Activated CD8-positive, alpha-beta T cell treated with anti-CD3 and anti-CD28 coated beads, Interleukin-2, amount 10 ng/mL, durations not matched to agents 7 days and 5 days (primary cell): ENCODE data around the gene AP5B1. TPM values are rescaled to one million over a fixed set of nuclear protein-coding genes. Genes with fewer than 3 reads are reported as not detected.

Experiments used
- ATAC-seq: fragments of 150-1000 bp; cut with Tn5 transposase; one replicate; pipeline ENCODE4 v1.10.0; 2021; ENCODE audit warnings: moderate library complexity
- CTCF ChIA-PET: fragments of 350-600 bp; sonication (Branson Sonifier 250); formaldehyde crosslinking; loops from one replicate; lab custom pipeline; 2021; ENCODE audit warnings: antibody characterized with exemption; lab: Charles Lee
- POLR2A ChIA-PET: fragments of 350-600 bp; sonication (Branson Sonifier 250); formaldehyde crosslinking; loops from one replicate; lab custom pipeline; 2021; ENCODE audit warnings: antibody characterized with exemption; lab: Charles Lee
- DNase-seq: peaks from one replicate; pipeline ENCODE4 v3.0.0-alpha.2; 2020
- H3K27ac Mint-ChIP-seq: one replicate; pipeline ENCODE4 v1.8.0; 2021; ENCODE audit warnings: mild to moderate bottlenecking, mixed read lengths
- H3K27me3 Mint-ChIP-seq: one replicate; pipeline ENCODE4 v1.8.0; 2021; ENCODE audit warnings: low read depth, mixed read lengths
- H3K36me3 Mint-ChIP-seq: one replicate; pipeline ENCODE4 v1.8.0; 2021; ENCODE audit warnings: low read depth, mixed read lengths
- H3K4me1 Mint-ChIP-seq: one replicate; pipeline ENCODE4 v1.8.0; 2021; ENCODE audit warnings: low read depth, mixed read lengths
- H3K4me3 Mint-ChIP-seq: one replicate; pipeline ENCODE4 v1.8.0; 2021; ENCODE audit warnings: mild to moderate bottlenecking, mixed read lengths
- H3K9me3 Mint-ChIP-seq: one replicate; pipeline ENCODE4 v1.8.0; 2022; ENCODE audit warnings: mixed read lengths; ENCODE audit not compliant: insufficient read depth
- total RNA-seq, 2 experiments: library from RNA; stranded (reverse); gene quantifications; one replicate each; pipeline ENCODE4 v1.2.3, GENCODE V29; 2021

The AP5B1 gene
- total RNA-seq, 2 experiments from 2014 or later, result 21.9 to 22.5 TPM

DNA sequence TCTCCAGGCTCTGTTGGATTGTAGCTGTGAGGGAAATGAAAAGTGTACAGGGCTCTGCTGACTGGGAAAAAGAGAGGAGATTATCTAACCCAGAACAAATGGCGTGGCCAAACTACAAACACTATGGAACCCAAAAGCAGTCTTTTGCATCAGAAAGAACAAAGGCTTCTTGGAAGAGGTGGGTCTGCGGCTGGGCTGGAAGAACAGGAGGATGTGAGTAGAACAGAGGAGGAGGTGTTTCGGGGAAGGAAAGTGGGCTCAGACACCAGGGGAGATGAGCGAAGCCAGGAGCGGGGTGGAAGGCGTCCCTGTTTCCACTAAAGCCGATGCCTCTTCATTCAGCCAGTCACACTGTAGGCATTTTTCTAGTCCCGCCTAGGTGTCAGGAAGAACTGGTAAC, 18.1 kb upstream of the AP5B1 start:
- POLR2A ChIA-PET, result no interaction called here
- CTCF ChIA-PET, result interaction anchor here (1.3 to 6.2 kb wide), 2 partner anchors 8 to 19 kb away, joined by 3 to 34 read pairs; partner anchors contain the start of gene AP5B1
- peaks cover 13% of the 10 kb centered on the region for H3K4me1 Mint-ChIP-seq
- no peak overlapping the region for H3K4me3 Mint-ChIP-seq
- H3K36me3 Mint-ChIP-seq, result no peaks in the 10 kb centered on the region
- H3K27me3 Mint-ChIP-seq, result peaks cover 11% of the 10 kb centered on the region
- no peaks in the 10 kb centered on the region for H3K9me3 Mint-ChIP-seq
- DNase-seq (no peak), ATAC-seq (no peak)
- H3K27ac Mint-ChIP-seq, result no peak overlapping the region

DNA sequence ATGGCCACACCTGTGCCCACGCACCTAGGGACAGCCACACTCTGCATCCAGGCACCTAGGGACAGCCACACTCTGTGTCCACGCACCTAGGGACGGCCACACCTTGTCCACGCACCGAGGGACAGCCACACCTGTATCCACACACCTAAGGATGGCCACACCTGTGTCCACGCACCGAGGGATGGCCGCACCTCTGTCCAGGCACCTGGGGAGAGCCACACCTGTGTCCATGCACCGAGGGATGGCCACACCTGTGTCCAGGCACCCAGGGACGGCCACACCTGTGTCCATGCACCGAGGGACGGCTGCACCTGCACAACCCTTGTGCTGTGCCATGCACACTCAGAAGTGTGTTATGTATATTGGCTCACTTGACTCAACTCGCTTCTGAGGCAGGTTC, 16.9 kb upstream of the AP5B1 start:
- POLR2A ChIA-PET, result no interaction called here

DNA sequence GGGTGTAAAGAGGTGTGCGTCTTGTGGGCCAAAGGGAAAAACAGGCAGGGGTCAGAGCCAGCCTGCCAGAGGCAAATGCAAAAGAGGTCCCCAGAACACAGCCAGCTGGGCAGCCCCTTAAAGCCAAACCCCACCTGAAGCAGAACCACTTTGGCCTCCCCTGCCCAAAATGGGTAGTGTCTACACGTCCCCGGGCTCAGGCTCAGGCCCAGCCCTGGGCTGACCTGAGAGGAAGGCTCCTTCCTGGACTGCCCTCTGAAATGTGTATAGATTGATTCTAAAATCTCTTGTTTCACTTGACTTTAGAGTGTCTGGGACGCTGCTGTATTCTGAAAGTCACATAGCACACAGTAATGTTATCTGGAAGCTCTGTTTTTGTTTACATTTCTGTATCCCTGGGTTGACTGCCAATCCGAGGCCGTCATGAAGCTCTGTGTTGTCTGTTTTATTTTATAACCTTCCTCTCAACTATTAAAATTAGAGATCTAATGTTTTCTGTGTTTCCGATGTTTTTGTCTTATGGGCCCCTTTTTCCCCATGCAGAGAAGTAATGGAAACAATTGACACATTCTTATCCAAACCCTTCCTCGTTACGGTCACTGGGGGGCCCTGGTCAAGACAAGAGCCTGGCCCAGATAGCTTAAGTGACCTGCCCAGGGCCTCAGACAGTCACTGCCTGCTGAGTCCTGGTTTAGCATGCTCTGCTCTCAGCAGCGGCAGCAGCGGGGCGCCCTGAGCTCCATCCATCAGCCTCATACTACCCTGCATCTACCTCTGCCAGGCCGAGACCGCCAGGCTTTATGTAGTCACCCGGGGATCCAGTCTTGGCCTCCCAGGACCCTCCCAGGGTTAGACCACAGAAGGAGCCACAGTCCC, 16.2 kb upstream of the AP5B1 start:
- ATAC-seq (no peak), DNase-seq (no peak)
- Mint-ChIP-seq H3K27ac (no peak overlapping the region), H3K9me3 (no peaks in the 10 kb centered on the region), H3K4me1 (peaks cover 19% of the 10 kb centered on the region), H3K4me3 (no peak overlapping the region), H3K36me3 (no peaks in the 10 kb centered on the region), H3K27me3 (peaks cover 4% of the 10 kb centered on the region)
- CTCF ChIA-PET, result interaction anchor here (0.9 to 6.2 kb wide), 2 partner anchors 17 to 85 kb away, joined by 3 to 34 read pairs; partner anchors contain the start of genes AP5B1 and KAT5
- POLR2A ChIA-PET, result interaction anchor here (1.6 kb wide), 1 partner anchor 17 kb away, joined by 5 read pairs; no protein-coding TSS in a partner anchor

More for the DNA sequence above, 16.9 kb upstream of the AP5B1 start:
- H3K9me3 Mint-ChIP-seq, result no peaks in the 10 kb centered on the region
- CTCF ChIA-PET, result interaction anchor here (1.3 to 6.2 kb wide), 2 partner anchors 9 to 18 kb away, joined by 3 to 34 read pairs; partner anchors contain the start of gene AP5B1
- H3K4me3 Mint-ChIP-seq, result no peak overlapping the region
- peaks cover 4% of the 10 kb centered on the region for H3K27me3 Mint-ChIP-seq
- ATAC-seq, result no peak
- peaks cover 13% of the 10 kb centered on the region for H3K4me1 Mint-ChIP-seq
- H3K27ac Mint-ChIP-seq, result no peak overlapping the region
- H3K36me3 Mint-ChIP-seq, result no peaks in the 10 kb centered on the region
- DNase-seq, result no peak

DNA sequence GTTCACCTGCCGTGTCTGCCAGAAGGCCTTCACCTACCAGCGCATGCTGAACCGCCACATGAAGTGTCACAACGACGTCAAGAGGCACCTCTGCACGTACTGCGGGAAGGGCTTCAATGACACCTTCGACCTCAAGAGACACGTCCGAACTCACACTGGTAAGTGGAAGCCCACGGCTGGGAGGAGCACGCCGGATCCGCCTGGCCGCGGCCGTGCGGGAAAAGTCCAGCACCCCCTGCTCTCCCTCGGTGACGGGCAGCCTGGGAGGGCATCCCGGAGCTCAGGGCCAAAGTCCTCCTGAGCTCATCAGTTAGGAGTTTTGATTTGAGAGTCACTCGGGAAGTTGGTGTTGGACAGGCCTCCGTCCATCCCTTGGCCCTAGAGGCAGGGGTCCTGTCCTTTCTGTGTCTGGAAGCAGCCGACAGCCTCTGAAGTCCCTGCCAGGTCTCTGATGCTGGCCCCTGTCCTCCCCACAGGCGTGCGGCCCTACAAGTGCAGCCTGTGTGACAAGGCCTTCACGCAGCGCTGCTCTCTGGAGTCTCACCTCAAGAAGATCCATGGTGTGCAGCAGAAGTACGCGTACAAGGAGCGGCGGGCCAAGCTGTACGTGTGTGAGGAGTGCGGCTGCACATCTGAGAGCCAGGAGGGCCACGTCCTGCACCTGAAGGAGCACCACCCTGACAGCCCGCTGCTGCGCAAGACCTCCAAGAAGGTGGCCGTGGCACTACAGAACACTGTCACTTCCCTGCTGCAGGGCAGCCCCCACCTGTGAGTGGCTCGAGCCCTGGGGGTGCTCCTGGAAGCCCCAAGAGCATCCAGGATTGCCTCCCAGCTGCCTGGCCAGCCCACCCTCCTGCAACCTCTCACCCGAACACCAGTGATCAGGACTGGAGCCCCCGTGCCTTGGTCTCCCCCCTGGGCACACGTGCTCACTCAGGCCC, 14.1 kb upstream of the AP5B1 start:
- Mint-ChIP-seq H3K27me3 (peaks cover 7% of the 10 kb centered on the region), H3K27ac (no peak overlapping the region), H3K36me3 (no peaks in the 10 kb centered on the region), H3K4me1 (peaks cover 34% of the 10 kb centered on the region), H3K4me3 (no peak overlapping the region), H3K9me3 (no peaks in the 10 kb centered on the region)
- ATAC-seq (no peak), DNase-seq (no peak)
- CTCF ChIA-PET, result interaction anchor here (6.2 kb wide), 1 partner anchor 15 kb away, joined by 34 read pairs; the partner anchor contains the start of gene AP5B1
- POLR2A ChIA-PET, result interaction anchor here (0.6 kb wide), 1 partner anchor 10 kb away, joined by 3 read pairs; no protein-coding TSS in a partner anchor

DNA sequence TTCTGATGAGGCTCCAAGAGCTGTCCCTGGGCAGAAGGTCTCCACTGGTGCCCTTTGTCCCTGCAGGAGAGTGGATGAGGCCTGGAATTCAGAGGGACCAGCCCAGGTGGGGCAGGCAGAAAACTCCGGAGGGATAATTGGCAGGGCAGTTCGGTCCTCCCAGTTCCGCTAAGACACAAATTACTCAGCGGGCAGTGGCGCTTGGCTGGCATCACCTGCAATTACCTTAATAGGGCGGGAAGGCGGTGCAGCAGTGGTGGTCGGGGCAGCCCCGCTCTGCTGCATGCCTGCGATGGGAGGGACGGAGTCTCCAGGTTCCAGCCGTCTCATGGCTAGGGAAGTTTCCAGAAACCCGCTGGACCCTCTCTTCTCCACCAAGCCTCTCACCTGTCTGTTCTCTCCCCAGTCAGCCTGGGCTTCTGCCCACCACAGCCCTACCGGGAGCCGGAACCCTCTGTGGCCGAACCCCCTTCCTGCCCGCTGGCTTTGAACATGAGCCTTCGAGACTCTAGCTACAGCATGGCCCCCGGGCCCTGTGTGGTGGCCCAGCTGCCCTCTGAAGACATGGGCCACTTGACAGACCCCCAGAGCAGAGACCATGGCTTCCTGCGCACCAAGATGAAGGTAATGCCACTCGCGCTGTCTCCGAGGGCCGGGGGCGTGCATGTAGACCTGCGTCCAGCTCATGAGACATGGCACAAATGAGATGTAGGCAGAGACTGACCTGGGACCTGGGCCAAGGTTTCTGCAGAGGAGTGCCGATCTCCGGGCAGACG, 13.0 kb upstream of the AP5B1 start:
- CTCF ChIA-PET, result interaction anchor here (6.2 kb wide), 1 partner anchor 14 kb away, joined by 34 read pairs; the partner anchor contains the start of gene AP5B1
- H3K36me3 Mint-ChIP-seq, result no peaks in the 10 kb centered on the region
- peaks cover 34% of the 10 kb centered on the region for H3K4me1 Mint-ChIP-seq

DNA sequence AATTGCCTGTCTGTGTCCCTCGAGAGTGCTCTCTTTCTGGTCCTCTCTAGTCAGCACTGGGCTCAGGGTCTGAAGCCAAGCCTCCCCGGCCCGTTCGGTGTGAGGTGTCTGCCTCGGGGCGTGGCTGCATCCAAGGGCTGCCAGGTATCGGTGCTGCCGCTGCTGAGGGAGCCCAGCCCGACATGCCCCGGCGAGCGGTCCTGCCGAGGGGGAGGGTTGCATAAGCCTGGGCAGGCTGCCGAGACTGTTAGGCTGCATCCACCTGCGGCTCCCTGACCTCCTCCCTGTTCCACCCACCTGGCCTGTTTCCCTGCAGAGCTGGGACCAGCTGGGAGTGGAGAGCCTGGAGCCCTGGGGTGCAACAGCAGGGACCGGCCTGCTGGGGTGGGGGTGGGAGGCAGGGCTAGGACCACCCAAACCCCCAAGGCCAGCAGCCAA, 12.4 kb upstream of the AP5B1 start:
- Mint-ChIP-seq H3K4me3 (no peak overlapping the region), H3K36me3 (no peaks in the 10 kb centered on the region), H3K4me1 (peaks cover 36% of the 10 kb centered on the region), H3K9me3 (no peaks in the 10 kb centered on the region), H3K27me3 (peaks cover 22% of the 10 kb centered on the region), H3K27ac (peak overlapping the region; percentile 60)
- no peak for ATAC-seq
- ChIA-PET POLR2A (no interaction called here), CTCF (interaction anchor here (1.6 to 5.7 kb wide), 2 partner anchors 14 to 91 kb away, joined by 3 to 71 read pairs; partner anchors contain the start of gene AP5B1)
- no peak for DNase-seq

More for the DNA sequence above, 13.0 kb upstream of the AP5B1 start:
- ATAC-seq (no peak), DNase-seq (no peak)
- POLR2A ChIA-PET, result no interaction called here
- no peak overlapping the region for H3K27ac Mint-ChIP-seq
- H3K27me3 Mint-ChIP-seq, result peaks cover 15% of the 10 kb centered on the region
- no peak overlapping the region for H3K4me3 Mint-ChIP-seq
- no peaks in the 10 kb centered on the region for H3K9me3 Mint-ChIP-seq

DNA sequence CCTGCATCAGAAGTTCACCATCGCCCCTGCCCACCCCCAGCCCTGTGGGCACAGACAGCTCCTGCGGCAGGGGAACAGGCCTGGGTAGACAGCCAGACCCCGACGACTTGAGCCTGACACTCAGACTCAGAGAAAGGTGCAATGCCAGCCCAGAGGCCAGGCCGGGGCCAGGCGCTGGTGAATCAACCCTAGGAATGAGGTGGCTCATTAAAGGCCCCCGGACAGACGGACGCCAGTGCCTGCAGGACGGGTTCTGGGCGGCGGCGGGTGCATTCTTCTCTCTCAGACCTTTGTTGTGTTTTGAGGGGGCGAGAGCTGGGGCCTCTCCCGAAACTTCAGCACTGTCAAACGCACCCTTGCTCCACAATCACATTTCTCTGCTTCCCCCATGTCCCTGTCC, 11.7 kb upstream of the AP5B1 start:
- DNase-seq (no peak), ATAC-seq (no peak)
- no peak overlapping the region for H3K4me3 Mint-ChIP-seq
- H3K4me1 Mint-ChIP-seq, result peaks cover 37% of the 10 kb centered on the region
- peak overlapping the region; percentile 75 for H3K27ac Mint-ChIP-seq
- peaks cover 25% of the 10 kb centered on the region for H3K27me3 Mint-ChIP-seq
- H3K36me3 Mint-ChIP-seq, result no peaks in the 10 kb centered on the region
- ChIA-PET POLR2A (interaction anchor here (3.0 kb wide), 1 partner anchor 12 kb away, joined by 17 read pairs; the partner anchor contains the start of gene AP5B1), CTCF (interaction anchor here (1.6 to 5.7 kb wide), 4 partner anchors 9 to 92 kb away, joined by 3 to 71 read pairs (median 6); partner anchors contain the start of gene AP5B1)
- H3K9me3 Mint-ChIP-seq, result no peaks in the 10 kb centered on the region

DNA sequence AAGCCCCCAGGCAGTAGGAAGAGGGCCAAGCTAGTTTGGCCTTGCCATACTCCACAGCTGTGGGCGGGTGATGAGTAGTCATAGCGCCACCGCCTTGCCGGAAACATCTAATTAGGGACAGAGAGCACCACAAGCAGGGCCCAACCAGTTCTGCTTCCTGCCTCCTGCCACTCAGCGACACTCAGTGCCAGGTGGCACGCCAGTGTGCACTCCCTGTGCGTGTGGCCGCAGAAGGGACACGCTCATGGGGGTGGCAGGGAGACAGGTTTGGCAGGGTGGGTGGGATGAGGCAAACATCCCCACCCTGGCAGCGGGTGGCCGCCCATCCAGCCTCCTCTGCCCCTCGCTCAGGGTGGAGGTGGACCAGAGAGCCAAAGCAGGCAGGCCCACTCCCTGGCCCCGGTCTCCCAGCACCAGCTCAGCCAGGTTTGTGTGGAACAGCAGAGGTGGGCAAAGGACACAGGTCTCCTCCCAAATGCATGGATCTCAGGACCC, 11.0 kb upstream of the AP5B1 start:
- no peaks in the 10 kb centered on the region for H3K36me3 Mint-ChIP-seq
- ATAC-seq, result peak; percentile 80
- peaks cover 39% of the 10 kb centered on the region for H3K4me1 Mint-ChIP-seq
- H3K27me3 Mint-ChIP-seq, result peaks cover 30% of the 10 kb centered on the region
- no peaks in the 10 kb centered on the region for H3K9me3 Mint-ChIP-seq
- ChIA-PET CTCF (interaction anchor here (1.1 to 5.7 kb wide), 6 partner anchors 8 to 93 kb away, joined by 3 to 71 read pairs (median 4); partner anchors contain the start of gene AP5B1), POLR2A (interaction anchor here (3.0 kb wide), 1 partner anchor 11 kb away, joined by 17 read pairs; the partner anchor contains the start of gene AP5B1)
- peak overlapping the region; percentile 75 for H3K27ac Mint-ChIP-seq
- H3K4me3 Mint-ChIP-seq, result no peak overlapping the region
- peak; percentile 76 for DNase-seq

DNA sequence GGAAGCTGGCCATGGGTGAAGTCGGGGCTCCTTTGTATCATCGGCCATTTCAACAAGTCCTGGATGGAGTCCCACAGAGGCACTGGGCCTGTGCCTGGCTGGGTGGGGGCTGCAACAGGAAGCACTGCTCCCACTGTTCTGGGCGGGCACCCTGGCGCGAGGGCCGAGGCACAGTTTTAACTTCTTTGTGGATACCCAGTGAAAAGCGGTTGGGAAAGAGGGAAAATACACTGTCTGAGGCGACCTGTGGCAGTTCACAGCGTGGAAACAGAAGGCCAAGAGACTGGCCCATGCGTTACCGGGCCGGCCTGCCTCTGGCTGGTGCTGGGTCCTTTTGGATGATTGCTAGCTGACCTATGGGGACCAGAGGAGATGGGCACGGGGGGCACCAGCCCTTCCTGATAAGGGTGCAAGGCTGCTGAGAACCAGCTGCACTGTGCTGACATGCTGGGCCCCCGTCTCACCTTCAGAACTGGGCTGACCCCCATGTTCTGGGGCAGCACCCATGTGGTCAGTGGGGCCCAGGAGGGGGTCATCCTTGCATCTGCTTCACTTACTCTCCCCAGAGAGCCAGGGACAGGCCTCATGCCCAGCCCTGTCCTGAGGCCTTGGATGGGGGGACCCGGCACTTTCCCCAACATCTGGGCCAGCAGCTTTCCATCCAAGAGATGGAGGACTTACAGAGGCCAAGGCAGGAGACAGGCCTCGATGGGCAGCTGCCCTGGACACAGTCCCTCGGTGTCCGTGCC, 10.3 kb upstream of the AP5B1 start:
- ChIA-PET CTCF (interaction anchor here (1.1 to 5.7 kb wide), 7 partner anchors 8 to 93 kb away, joined by 3 to 71 read pairs (median 4); partner anchors contain the start of genes AP5B1 and MUS81), POLR2A (interaction anchor here (0.6 to 3.0 kb wide), 2 partner anchors 11 to 128 kb away, joined by 3 to 17 read pairs; partner anchors contain the start of gene AP5B1)
- Mint-ChIP-seq H3K4me1 (peaks cover 38% of the 10 kb centered on the region), H3K4me3 (no peak overlapping the region), H3K9me3 (no peaks in the 10 kb centered on the region), H3K27ac (peak overlapping the region; percentile 75), H3K36me3 (no peaks in the 10 kb centered on the region), H3K27me3 (peaks cover 32% of the 10 kb centered on the region)
- no peak for ATAC-seq
- DNase-seq, result no peak
